ENCODE results near the gene DHX16. TPM values are rescaled to one million over a fixed set of nuclear protein-coding genes. Genes with fewer than 3 reads are reported as not detected.

Gene DHX16
- total and polyA plus RNA-seq, 2 donors (not counting 1 experiment from before 2014, with no cell fraction given) = 51.1 to 71.7 TPM

DNA sequence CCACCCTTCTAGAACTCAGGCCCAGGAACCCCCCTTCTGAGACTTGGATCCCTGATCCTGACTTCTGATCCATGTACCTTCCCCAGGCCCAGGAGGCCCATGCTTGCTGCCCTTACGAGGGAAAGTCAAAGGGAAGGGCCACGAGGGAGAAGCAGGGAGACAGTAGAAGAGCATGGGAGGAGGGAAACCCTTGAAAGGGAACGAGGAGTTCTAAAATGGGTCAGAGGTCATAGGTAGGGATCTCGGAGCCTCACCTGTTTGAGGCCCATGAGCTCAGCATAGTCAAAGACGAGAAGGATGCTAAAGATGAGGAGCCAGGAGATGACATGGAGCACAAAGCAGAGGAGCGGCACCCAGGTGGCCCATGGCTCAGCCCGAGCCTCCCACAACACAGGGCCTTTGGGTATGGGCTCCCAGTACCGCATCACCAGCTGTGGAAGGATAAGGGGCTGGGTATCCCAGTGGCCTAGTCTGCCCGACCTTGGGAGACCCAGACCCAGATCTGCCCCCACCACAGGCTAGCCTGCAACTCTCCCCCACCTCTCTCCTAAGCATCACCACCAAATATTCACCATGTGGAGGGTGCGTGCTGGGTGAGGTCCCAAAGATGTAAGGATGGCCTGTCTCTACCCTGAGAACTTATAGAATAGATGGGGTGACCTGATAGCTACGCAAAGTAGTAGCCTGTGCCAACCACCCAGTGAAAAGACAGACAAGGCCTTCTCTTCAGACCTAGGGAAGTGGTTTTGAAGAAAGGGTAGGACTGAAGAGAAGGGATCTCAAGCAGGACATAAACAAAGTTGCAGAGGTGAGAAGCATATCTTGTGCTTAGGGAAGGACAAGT is 16.4 kb upstream of the DHX16 start:
- Histone ChIP-seq H4K20me1 (ENCODE audit: control insufficient read depth, insufficient read depth, low read length, poor library complexity, severe bottlenecking) (peaks cover 30% of the 10 kb centered on the region), H3K27me3 (replicated peaks in 1 of 4; ENCODE audit: control extremely low read depth in 1 of 4, control insufficient read depth in 3 of 4, insufficient read depth in 4 of 4, low read length in 3 of 4) (no peaks in the 10 kb centered on the region), H3K4me2 (replicated peaks; ENCODE audit: low read depth, low read length, poor library complexity, severe bottlenecking) (peak overlapping the region; percentile 100), H3K4me3 (ENCODE audit: control extremely low read depth in 1 of 5, extremely low read depth in 1 of 5, insufficient read depth in 1 of 5, low read depth in 2 of 5, low read length in 4 of 5) (peak overlapping the region; percentile 11 to 100 (median 91)), H3K36me3 (replicated peaks in 1 of 2; ENCODE audit: control extremely low read depth in 1 of 2, control insufficient read depth in 1 of 2, extremely low read depth in 1 of 2, insufficient read depth in 2 of 2, low read length in 1 of 2) (peaks cover 0 to 3% of the 10 kb centered on the region in 2 experiments), H2AFZ (ENCODE audit: insufficient read depth, low read depth, low read length, poor library complexity, severe bottlenecking) (no peak overlapping the region), H3K4me1 (ENCODE audit: control insufficient read depth in 2 of 2, insufficient read depth in 2 of 2, low read length in 2 of 2) (peaks cover 36 to 43% of the 10 kb centered on the region in 2 donors), H3K79me2 (ENCODE audit: control insufficient read depth, insufficient read depth, low read length) (peaks cover 37% of the 10 kb centered on the region), H3K9ac (ENCODE audit: low read length) (peak overlapping the region; percentile 98), H3K9me3 (ENCODE audit: control extremely low read depth in 1 of 3, control insufficient read depth in 2 of 3, insufficient read depth in 1 of 3, low read length in 2 of 3) (no peaks in the 10 kb centered on the region), H3K27ac (ENCODE audit: low read length in 2 of 2) (peak overlapping the region; percentile 93 to 97)
- POLR2A ChIA-PET = interaction anchor here (0.9 to 3.2 kb wide), 7 partner anchors 9 to 133 kb away, joined by 3 to 45 read pairs (median 6); partner anchors contain the start of genes DHX16, GNL1, MDC1 and TUBB
- Mint-ChIP-seq H3K4me1 (peaks cover 60% of the 10 kb centered on the region), H3K27me3 (no peaks in the 10 kb centered on the region), H3K9me3 (ENCODE audit: insufficient read depth) (no peaks in the 10 kb centered on the region), H3K27ac (peak overlapping the region; percentile 99), H3K4me3 (peak overlapping the region; percentile 97)
- intact Hi-C loops (cut with micrococcal nuclease) = no loop called here
- TF ChIP-seq EZH2 (IDR thresholded peaks at IDR 0.05; ENCODE audit: borderline replicate concordance, insufficient read depth, low read depth, low read length, poor library complexity, severe bottlenecking) = no peak
- DNase-seq = peak; percentile 38
- CTCF ChIA-PET = interaction anchor here (0.9 to 8.9 kb wide), 8 partner anchors 10 to 74 kb away, joined by 3 to 151 read pairs (median 5); partner anchors contain the start of genes DHX16, MDC1, MRPS18B and TUBB
- WGBS (ENCODE audit: insufficient coverage) = 71% methylated on average over 6 of the region's 11 CpGs
- no peak for ATAC-seq (ENCODE audit: low read depth)

DNA sequence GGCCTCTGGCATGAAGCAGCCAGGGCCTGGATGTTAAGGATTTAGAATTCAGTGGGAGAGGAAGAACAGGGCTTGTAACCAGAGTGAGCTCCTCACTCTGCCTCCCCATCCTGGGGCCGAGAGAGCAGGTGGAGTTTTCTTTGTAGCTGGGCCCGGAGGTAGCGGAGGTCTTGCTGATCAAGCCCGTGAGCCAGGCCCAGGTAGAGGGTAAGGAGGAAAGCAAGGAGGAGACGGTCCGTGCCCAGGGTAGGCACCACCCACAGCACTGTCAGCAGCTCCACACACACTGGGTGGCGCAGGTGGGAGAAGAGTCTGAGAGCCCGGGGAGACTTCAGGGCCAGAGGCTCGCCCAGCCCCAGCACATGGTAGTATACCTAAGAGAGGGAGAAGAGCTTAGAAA is 15.8 kb upstream of the DHX16 start:
- Mint-ChIP-seq H3K4me1 (peaks cover 63% of the 10 kb centered on the region), H3K27me3 (no peaks in the 10 kb centered on the region), H3K27ac (peak overlapping the region; percentile 99), H3K4me3 (peak overlapping the region; percentile 97), H3K9me3 (ENCODE audit: insufficient read depth) (no peaks in the 10 kb centered on the region)
- intact Hi-C loops (cut with micrococcal nuclease) = loop anchor here (1.0 kb wide), 1 partner anchor 9 kb away; no protein-coding TSS in a partner anchor
- Histone ChIP-seq H3K4me1 (ENCODE audit: control insufficient read depth in 2 of 2, insufficient read depth in 2 of 2, low read length in 2 of 2) (peaks cover 36 to 43% of the 10 kb centered on the region in 2 donors), H3K27ac (ENCODE audit: low read length in 2 of 2) (peak overlapping the region; percentile 93 to 97), H3K9ac (ENCODE audit: low read length) (peak overlapping the region; percentile 98), H2AFZ (ENCODE audit: insufficient read depth, low read depth, low read length, poor library complexity, severe bottlenecking) (no peak overlapping the region), H3K79me2 (ENCODE audit: control insufficient read depth, insufficient read depth, low read length) (peaks cover 44% of the 10 kb centered on the region), H3K9me3 (ENCODE audit: control extremely low read depth in 1 of 3, control insufficient read depth in 2 of 3, insufficient read depth in 1 of 3, low read length in 2 of 3) (no peaks in the 10 kb centered on the region), H3K27me3 (replicated peaks in 1 of 4; ENCODE audit: control extremely low read depth in 1 of 4, control insufficient read depth in 3 of 4, insufficient read depth in 4 of 4, low read length in 3 of 4) (no peaks in the 10 kb centered on the region), H4K20me1 (ENCODE audit: control insufficient read depth, insufficient read depth, low read length, poor library complexity, severe bottlenecking) (peaks cover 31% of the 10 kb centered on the region), H3K4me3 (ENCODE audit: control extremely low read depth in 1 of 5, extremely low read depth in 1 of 5, insufficient read depth in 1 of 5, low read depth in 2 of 5, low read length in 4 of 5) (peak overlapping the region in 4 of 5 experiments; percentile 91 to 100 (median 95)), H3K4me2 (replicated peaks; ENCODE audit: low read depth, low read length, poor library complexity, severe bottlenecking) (peak overlapping the region; percentile 100), H3K36me3 (replicated peaks in 1 of 2; ENCODE audit: control extremely low read depth in 1 of 2, control insufficient read depth in 1 of 2, extremely low read depth in 1 of 2, insufficient read depth in 2 of 2, low read length in 1 of 2) (peaks cover 0 to 3% of the 10 kb centered on the region in 2 experiments)
- WGBS (ENCODE audit: insufficient coverage) = 17% methylated on average over 1 of the region's 9 CpGs
- ChIA-PET POLR2A (interaction anchor here (0.8 to 3.2 kb wide), 8 partner anchors 8 to 132 kb away, joined by 3 to 45 read pairs (median 5); partner anchors contain the start of genes DHX16, GNL1, MDC1 and TUBB), CTCF (interaction anchor here (0.9 to 8.9 kb wide), 9 partner anchors 9 to 73 kb away, joined by 3 to 151 read pairs (median 4); partner anchors contain the start of genes DHX16, MDC1, MRPS18B and TUBB)
- DNase-seq (peak; percentile 77), ATAC-seq (ENCODE audit: low read depth) (peak; percentile 11)
- TF ChIP-seq EZH2 (IDR thresholded peaks at IDR 0.05; ENCODE audit: borderline replicate concordance, insufficient read depth, low read depth, low read length, poor library complexity, severe bottlenecking) = no peak
- TF ChIP-seq, protein P1, sequence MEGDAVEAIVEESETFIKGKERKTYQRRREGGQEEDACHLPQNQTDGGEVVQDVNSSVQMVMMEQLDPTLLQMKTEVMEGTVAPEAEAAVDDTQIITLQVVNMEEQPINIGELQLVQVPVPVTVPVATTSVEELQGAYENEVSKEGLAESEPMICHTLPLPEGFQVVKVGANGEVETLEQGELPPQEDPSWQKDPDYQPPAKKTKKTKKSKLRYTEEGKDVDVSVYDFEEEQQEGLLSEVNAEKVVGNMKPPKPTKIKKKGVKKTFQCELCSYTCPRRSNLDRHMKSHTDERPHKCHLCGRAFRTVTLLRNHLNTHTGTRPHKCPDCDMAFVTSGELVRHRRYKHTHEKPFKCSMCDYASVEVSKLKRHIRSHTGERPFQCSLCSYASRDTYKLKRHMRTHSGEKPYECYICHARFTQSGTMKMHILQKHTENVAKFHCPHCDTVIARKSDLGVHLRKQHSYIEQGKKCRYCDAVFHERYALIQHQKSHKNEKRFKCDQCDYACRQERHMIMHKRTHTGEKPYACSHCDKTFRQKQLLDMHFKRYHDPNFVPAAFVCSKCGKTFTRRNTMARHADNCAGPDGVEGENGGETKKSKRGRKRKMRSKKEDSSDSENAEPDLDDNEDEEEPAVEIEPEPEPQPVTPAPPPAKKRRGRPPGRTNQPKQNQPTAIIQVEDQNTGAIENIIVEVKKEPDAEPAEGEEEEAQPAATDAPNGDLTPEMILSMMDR (IDR thresholded peaks at IDR 0.05) = no peak
